ENCODE results near the gene CLSTN3.
"Not testable (repeated sequence)": the region's sequence is repeated elsewhere in the genome, so short reads cannot be mapped to it uniquely, and the experiment has no call there.

Gene CLSTN3

GRCh38 chr12:7154042-7154441 is 23.9 kb downstream of the CLSTN3 start:
- no peak for DNase-seq

- no peak for DNase-seq
Measured at GRCh38 chr12:7154901-7155470, 24.8 kb downstream of the CLSTN3 start.

GRCh38 chr12:7155471-7156034 is 25.4 kb downstream of the CLSTN3 start:
- DNase-seq: no peak

GRCh38 chr12:7156259-7157197 is 26.4 kb downstream of the CLSTN3 start:
- DNase-seq: no peak

GRCh38 chr12:7157391-7157790 is 27.2 kb downstream of the CLSTN3 start:
- no peak for DNase-seq

GRCh38 chr12:7158781-7159609 is 28.8 kb downstream of the CLSTN3 start:
- DNase-seq: peak; percentile 8

- no peak for DNase-seq
Measured at GRCh38 chr12:7160183-7160582, 30.0 kb downstream of the CLSTN3 start.

GRCh38 chr12:7161327-7161726 is 31.2 kb downstream of the CLSTN3 start:
- no peak for DNase-seq

GRCh38 chr12:7161811-7162210 is 31.6 kb downstream of the CLSTN3 start:
- DNase-seq: no peak

GRCh38 chr12:7162691-7163114 is 32.5 kb downstream of the CLSTN3 start:
- peak; percentile 55 for DNase-seq

- no peak for DNase-seq
Measured at GRCh38 chr12:7169951-7170350, 39.8 kb downstream of the CLSTN3 start.

GRCh38 chr12:7171854-7172253 is 41.7 kb downstream of the CLSTN3 start:
- DNase-seq: no peak

- no peak for DNase-seq
Measured at GRCh38 chr12:7175493-7175892, 45.3 kb downstream of the CLSTN3 start.

GRCh38 chr12:7176595-7176994 is 46.4 kb downstream of the CLSTN3 start:
- DNase-seq: no peak

- DNase-seq: no peak
Measured at GRCh38 chr12:7178481-7178880, 48.3 kb downstream of the CLSTN3 start.

- DNase-seq: no peak
Measured at GRCh38 chr12:7180685-7181084, 50.5 kb downstream of the CLSTN3 start.

GRCh38 chr12:7186058-7186457 is 55.9 kb downstream of the CLSTN3 start:
- DNase-seq: not testable (repeated sequence)

GRCh38 chr12:7188562-7189397 is 58.6 kb downstream of the CLSTN3 start:
- DNase-seq: peak; percentile 31

GRCh38 chr12:7189398-7190267 is 59.5 kb downstream of the CLSTN3 start, which contains the start of gene PEX5:
TSS of gene PEX5 (plus strand) at chr12:7189686. CDS start at chr12:7190378, 692 bp downstream.
- DNase-seq: peak; percentile 49

- no peak for DNase-seq
Measured at GRCh38 chr12:7190268-7191055, 60.3 kb downstream of the CLSTN3 start.
